ENCODE results near the gene CTSK. TPM values are rescaled to one million over a fixed set of nuclear protein-coding genes. Genes with fewer than 3 reads are reported as not detected.
"Not testable (repeated sequence)": the region's sequence is repeated elsewhere in the genome, so short reads cannot be mapped to it uniquely, and the experiment has no call there.

CTSK gene
- total RNA-seq, 4 donors from 2014 or later: 42.0 to 87.9 (median 45.5) TPM

GRCh38 chr1:150780510-150780909 lies 27.6 kb downstream of the CTSK start:
- Histone ChIP-seq H3K4me3 (no peak overlapping the region), H3K9me3 (no peaks in the 10 kb centered on the region), H3K4me1 (no peaks in the 10 kb centered on the region), H3K36me3 (no peaks in the 10 kb centered on the region), H3K27ac (no peak overlapping the region), H3K27me3 (no peaks in the 10 kb centered on the region)
- DNase-seq (ENCODE audit: low spot score in 2 of 2): no peak
- TF ChIP-seq POLR2A (IDR thresholded peaks at IDR 0.05) (no peak), CTCF (IDR thresholded peaks at IDR 0.05) (no peak), EP300 (IDR thresholded peaks at IDR 0.05) (no peak)
- 83 to 87% methylated on average over 3 of the region's 3 CpGs for WGBS, 2 donors

GRCh38 chr1:150778409-150778808 lies 29.7 kb downstream of the CTSK start:
- H3K9me3 ChIP-seq: no peaks in the 10 kb centered on the region
- no peak overlapping the region for H3K4me3 ChIP-seq
- WGBS, 2 donors: 87 to 95% methylated on average over 1 of the region's 1 CpG
- no peaks in the 10 kb centered on the region for H3K4me1 ChIP-seq
- DNase-seq (ENCODE audit: low spot score in 2 of 2): no peak
- H3K27me3 ChIP-seq: no peaks in the 10 kb centered on the region
- TF ChIP-seq POLR2A (IDR thresholded peaks at IDR 0.05) (no peak), EP300 (IDR thresholded peaks at IDR 0.05) (no peak), CTCF (IDR thresholded peaks at IDR 0.05) (no peak)
- no peak overlapping the region for H3K27ac ChIP-seq
- H3K36me3 ChIP-seq: no peaks in the 10 kb centered on the region

GRCh38 chr1:150777544-150777943 lies 30.5 kb downstream of the CTSK start:
- WGBS, 2 donors: 78 to 82% methylated on average over 2 of the region's 2 CpGs
- Histone ChIP-seq H3K27me3 (no peaks in the 10 kb centered on the region), H3K9me3 (no peaks in the 10 kb centered on the region), H3K27ac (no peak overlapping the region), H3K36me3 (no peaks in the 10 kb centered on the region), H3K4me1 (no peaks in the 10 kb centered on the region), H3K4me3 (no peak overlapping the region)
- TF ChIP-seq CTCF (IDR thresholded peaks at IDR 0.05) (no peak), EP300 (IDR thresholded peaks at IDR 0.05) (no peak), POLR2A (IDR thresholded peaks at IDR 0.05) (no peak)
- DNase-seq (ENCODE audit: low spot score in 2 of 2): no peak

GRCh38 chr1:150775931-150776505 lies 32.0 kb downstream of the CTSK start:
- not testable (repeated sequence) for H3K4me3 ChIP-seq; H3K36me3 ChIP-seq; H3K4me1 ChIP-seq; H3K9me3 ChIP-seq; H3K27ac ChIP-seq; H3K27me3 ChIP-seq; DNase-seq (ENCODE audit: low spot score in 2 of 2)
- 91 to 95% methylated on average over 13 of the region's 13 CpGs for WGBS, 2 donors

- H3K4me3 ChIP-seq: no peak overlapping the region
- 84 to 86% methylated on average over 3 of the region's 3 CpGs for WGBS, 2 donors
- no peak for DNase-seq (ENCODE audit: low spot score in 2 of 2)
- H3K36me3 ChIP-seq: no peaks in the 10 kb centered on the region
- no peaks in the 10 kb centered on the region for H3K27me3 ChIP-seq
- no peak overlapping the region for H3K27ac ChIP-seq
- TF ChIP-seq POLR2A (IDR thresholded peaks at IDR 0.05): no peak
- no peak for TF ChIP-seq EP300 (IDR thresholded peaks at IDR 0.05)
- no peak for TF ChIP-seq CTCF (IDR thresholded peaks at IDR 0.05)
- no peaks in the 10 kb centered on the region for H3K9me3 ChIP-seq
- no peaks in the 10 kb centered on the region for H3K4me1 ChIP-seq
Measured at GRCh38 chr1:150775276-150775675, 32.8 kb downstream of the CTSK start.

- DNase-seq (ENCODE audit: low spot score in 2 of 2): no peak
- H3K27me3 ChIP-seq: no peaks in the 10 kb centered on the region
- H3K9me3 ChIP-seq: no peaks in the 10 kb centered on the region
- H3K27ac ChIP-seq: no peak overlapping the region
- TF ChIP-seq EP300 (IDR thresholded peaks at IDR 0.05) (no peak), CTCF (IDR thresholded peaks at IDR 0.05) (no peak), POLR2A (IDR thresholded peaks at IDR 0.05) (no peak)
- no peaks in the 10 kb centered on the region for H3K36me3 ChIP-seq
- no peaks in the 10 kb centered on the region for H3K4me1 ChIP-seq
- 69% methylated on average over 4 of the region's 4 CpGs for WGBS, 2 donors
- no peak overlapping the region for H3K4me3 ChIP-seq
Measured at GRCh38 chr1:150772326-150772725, 35.7 kb downstream of the CTSK start.

GRCh38 chr1:150767704-150768103 lies 40.4 kb downstream of the CTSK start:
- not testable (repeated sequence) for H3K4me3 ChIP-seq; DNase-seq (ENCODE audit: low spot score in 2 of 2); H3K9me3 ChIP-seq; H3K27ac ChIP-seq; H3K27me3 ChIP-seq; H3K36me3 ChIP-seq
- WGBS, 2 donors: 88 to 93% methylated on average over 1 of the region's 1 CpG
- H3K4me1 ChIP-seq: peaks cover 0 to 18% (median 4%) of the 10 kb centered on the region in 4 donors

- WGBS, 2 donors: 64 to 76% methylated on average over 1 of the region's 1 CpG
- Histone ChIP-seq H3K4me1 (peaks cover 0 to 18% (median 4%) of the 10 kb centered on the region in 4 donors), H3K27ac (peak overlapping the region in 3 of 4 donors; percentile 77 to 79 (median 79)), H3K4me3 (peak overlapping the region in 2 of 4 donors; percentile 44 to 47)
- not testable (repeated sequence) for H3K36me3 ChIP-seq; H3K9me3 ChIP-seq; DNase-seq (ENCODE audit: low spot score in 2 of 2); H3K27me3 ChIP-seq
Measured at GRCh38 chr1:150765977-150766301, 42.1 kb downstream of the CTSK start.

All from tibial nerve (tissue), 4 donors.